Fibroblast of lung (primary cell): ENCODE measurements around the gene INSR. TPM values are rescaled to one million over a fixed set of nuclear protein-coding genes. Genes with fewer than 3 reads are reported as not detected.

Experiments used
- DNase-seq, 2 donors: peaks; one replicate each; pipeline versions ENCODE4 v3.0.0 to v3.0.0-alpha.2; 2010; ENCODE audit warnings: low read depth in 2 of 2
- H2AFZ ChIP-seq: 2 replicates; pipeline ENCODE4 v1.5.1; 2012; ENCODE audit warnings: low read length, control low read depth, inconsistent platforms
- H3K27ac ChIP-seq: 2 replicates; pipeline ENCODE4 v1.5.1; 2011; ENCODE audit warnings: low read length, control low read depth; ENCODE audit not compliant: insufficient read depth
- H3K27me3 ChIP-seq: 2 replicates; pipeline ENCODE4 v1.5.1; 2011; ENCODE audit warnings: mild to moderate bottlenecking, low read length; ENCODE audit not compliant: control insufficient read depth, insufficient read depth
- H3K36me3 ChIP-seq: 2 replicates; pipeline ENCODE4 v1.5.1; 2011; ENCODE audit warnings: low read length; ENCODE audit not compliant: control insufficient read depth, insufficient read depth
- H3K4me1 ChIP-seq: 2 replicates; pipeline ENCODE4 v1.5.1; 2011; ENCODE audit warnings: low read length; ENCODE audit not compliant: control insufficient read depth, insufficient read depth; ENCODE audit errors: extremely low read depth
- H3K4me2 ChIP-seq: 2 replicates; pipeline ENCODE4 v1.5.1; 2011; ENCODE audit warnings: low read length, control low read depth; ENCODE audit not compliant: insufficient read depth; ENCODE audit errors: extremely low read depth
- H3K4me3 ChIP-seq, 4 experiments: fragments of 200-600 bp in 1 of 4; sonication (generic) in 1 of 4; replicated peaks in 1 of 4; 2 replicates each; pipeline ENCODE4 v1.5.1; 2011 to 2016; ENCODE audit warnings: low read length in 4 of 4, low read depth in 3 of 4, mild to moderate bottlenecking in 3 of 4, control low read depth in 2 of 4, inconsistent platforms in 1 of 4, mixed read lengths in 1 of 4; ENCODE audit not compliant: insufficient read depth in 1 of 4; ENCODE audit errors: control extremely low read depth in 1 of 4
- H3K79me2 ChIP-seq: 2 replicates; pipeline ENCODE4 v1.5.1; 2012; ENCODE audit warnings: mild to moderate bottlenecking, low read length, inconsistent platforms; ENCODE audit not compliant: control insufficient read depth, insufficient read depth
- H3K9ac ChIP-seq: 2 replicates; pipeline ENCODE4 v1.5.1; 2011; ENCODE audit warnings: mild to moderate bottlenecking, low read length, control low read depth; ENCODE audit not compliant: insufficient read depth
- H3K9me3 ChIP-seq: 2 replicates; pipeline ENCODE4 v1.5.1; 2012; ENCODE audit warnings: low read depth, low read length; ENCODE audit not compliant: control insufficient read depth, insufficient read depth
- H4K20me1 ChIP-seq: 2 replicates; pipeline ENCODE4 v1.5.1; 2011; ENCODE audit warnings: low read length; ENCODE audit not compliant: control insufficient read depth, insufficient read depth; ENCODE audit errors: extremely low read depth
- CTCF ChIP-seq, 2 donors: IDR thresholded peaks in 1 of 2; conservative IDR thresholded peaks in 1 of 2; 1 replicate in 1 of 2; 2 replicates in 1 of 2; pipeline ENCODE4 v1.5.1; 2011 to 2012; ENCODE audit warnings: low read length in 2 of 2, control low read depth in 1 of 2, inconsistent platforms in 1 of 2, low read depth in 1 of 2, mild to moderate bottlenecking in 1 of 2
- EZH2 ChIP-seq: IDR thresholded peaks from 2 replicates; pipeline ENCODE4 v1.5.1; 2012; ENCODE audit warnings: low read length, control low read depth, mild to moderate bottlenecking; ENCODE audit errors: missing control alignments
- polyA plus RNA-seq, 2 donors: library from polyadenylated mRNA; depleted of rRNA in 1 of 2; stranded (reverse) in 1 of 2; unstranded in 1 of 2; fragments of >200 nt; gene quantifications; 2 replicates each; pipeline ENCODE4 v1.2.1, GENCODE V29; 2011 to 2012; ENCODE audit warnings: missing spikeins in 1 of 2
- total RNA-seq: library from RNA; depleted of rRNA; stranded (reverse); fragments of >200 nt; gene quantifications from 2 replicates; pipeline ENCODE4 v1.2.1, GENCODE V29; 2014

INSR gene
- total and polyA plus RNA-seq, 2 donors (not counting 1 experiment from before 2014, with no cell fraction given) = 3.7 to 23.9 TPM

- H3K4me3 ChIP-seq = no peak overlapping the region
- H3K27ac ChIP-seq = no peak overlapping the region
- H3K79me2 ChIP-seq = no peaks in the 10 kb centered on the region
- H4K20me1 ChIP-seq = no peaks in the 10 kb centered on the region
- no peak overlapping the region for H3K9ac ChIP-seq
- no peak overlapping the region for H2AFZ ChIP-seq
- H3K27me3 ChIP-seq = no peaks in the 10 kb centered on the region
- H3K36me3 ChIP-seq = no peaks in the 10 kb centered on the region
- TF ChIP-seq EZH2 (no peak), CTCF (conservative IDR thresholded peaks at IDR 0.05 in 1 of 2, IDR thresholded peaks at IDR 0.05 in 1 of 2; ENCODE audit: low read depth in 1 of 2, low read length in 2 of 2) (no peak)
- no peaks in the 10 kb centered on the region for H3K9me3 ChIP-seq
- no peaks in the 10 kb centered on the region for H3K4me1 ChIP-seq
- no peak overlapping the region for H3K4me2 ChIP-seq
- no peak for DNase-seq
Observed at GRCh38 chr19:7331446-7331845, 37.2 kb upstream of the INSR start.

DNA sequence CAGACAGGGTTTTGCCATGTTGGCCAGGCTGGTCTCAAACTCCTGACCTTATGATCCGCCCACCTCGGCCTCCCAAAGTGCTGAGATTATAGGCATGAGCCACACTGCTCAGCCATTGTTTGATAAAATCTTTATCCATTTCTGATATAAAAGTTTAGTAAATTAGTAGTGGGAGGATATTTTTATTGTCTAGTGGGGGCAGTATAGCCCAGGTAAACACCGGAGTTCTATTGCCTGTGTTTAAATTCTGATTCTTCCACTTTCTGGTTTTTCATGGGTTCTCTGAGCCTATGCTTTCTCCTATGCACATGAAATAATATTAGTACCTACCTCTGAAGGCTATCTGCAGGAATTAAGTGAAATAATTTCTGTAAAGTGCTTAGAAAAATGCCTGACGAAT, 34.4 kb upstream of the INSR start:
- Histone ChIP-seq H3K79me2 (no peaks in the 10 kb centered on the region), H4K20me1 (no peaks in the 10 kb centered on the region), H3K4me2 (no peak overlapping the region), H3K36me3 (no peaks in the 10 kb centered on the region), H3K9me3 (no peaks in the 10 kb centered on the region), H3K9ac (no peak overlapping the region), H3K27me3 (no peaks in the 10 kb centered on the region), H2AFZ (no peak overlapping the region), H3K4me3 (no peak overlapping the region), H3K4me1 (no peaks in the 10 kb centered on the region), H3K27ac (no peak overlapping the region)
- DNase-seq = no peak
- no peak for TF ChIP-seq CTCF (conservative IDR thresholded peaks at IDR 0.05 in 1 of 2, IDR thresholded peaks at IDR 0.05 in 1 of 2; ENCODE audit: low read depth in 1 of 2, low read length in 2 of 2)
- no peak for TF ChIP-seq EZH2

DNA sequence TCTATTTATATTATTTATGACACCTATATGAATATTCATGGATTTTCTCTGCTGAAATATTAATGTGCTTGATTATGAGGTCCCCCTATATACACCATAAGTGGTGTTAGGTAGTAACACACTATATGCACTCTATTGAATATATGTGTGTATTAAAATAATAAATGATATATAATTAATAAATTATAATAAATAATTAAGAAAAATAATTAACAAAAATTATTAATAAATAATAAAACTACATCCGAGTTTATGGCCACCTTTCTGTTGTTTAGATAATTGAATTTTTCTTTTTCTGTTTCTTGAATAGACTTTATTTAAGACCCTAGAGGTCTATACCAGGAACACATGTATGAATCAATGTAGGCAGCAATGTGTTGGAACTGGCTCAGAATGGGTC, 33.6 kb upstream of the INSR start:
- H3K27ac ChIP-seq = no peak overlapping the region
- H3K9ac ChIP-seq = no peak overlapping the region
- no peaks in the 10 kb centered on the region for H3K4me1 ChIP-seq
- H3K4me2 ChIP-seq = no peak overlapping the region
- no peaks in the 10 kb centered on the region for H3K9me3 ChIP-seq
- no peaks in the 10 kb centered on the region for H4K20me1 ChIP-seq
- H3K27me3 ChIP-seq = no peaks in the 10 kb centered on the region
- H3K36me3 ChIP-seq = no peaks in the 10 kb centered on the region
- no peak overlapping the region for H3K4me3 ChIP-seq
- DNase-seq = no peak
- H2AFZ ChIP-seq = no peak overlapping the region
- no peaks in the 10 kb centered on the region for H3K79me2 ChIP-seq
- TF ChIP-seq CTCF (conservative IDR thresholded peaks at IDR 0.05 in 1 of 2, IDR thresholded peaks at IDR 0.05 in 1 of 2; ENCODE audit: low read depth in 1 of 2, low read length in 2 of 2) (no peak), EZH2 (no peak)
